Vagina (tissue), 2 donors: ENCODE data around the gene SMURF1.

Source experiments
- POLR2AphosphoS5 ChIP-seq, 2 donors: sonication (generic); formaldehyde crosslinking; IDR thresholded peaks; one replicate each; pipeline ENCODE4 v1.9.0; 2017; ENCODE audit warnings: antibody characterized with exemption in 2 of 2, mild to moderate bottlenecking in 2 of 2, low read depth in 1 of 2; ENCODE audit not compliant: insufficient read depth in 1 of 2
- TF ChIP-seq, protein P1 (sequence below), 3 experiments: fragments of 450-650 bp in 2 of 3; fragments of 200-600 bp in 1 of 3; sonication (generic) in 1 of 3; IDR thresholded peaks; one replicate each; pipeline ENCODE4 v1.5.1; 2017 to 2019; ENCODE audit warnings: antibody characterized with exemption in 3 of 3, mild to moderate bottlenecking in 2 of 3, moderate library complexity in 2 of 3

DNA sequence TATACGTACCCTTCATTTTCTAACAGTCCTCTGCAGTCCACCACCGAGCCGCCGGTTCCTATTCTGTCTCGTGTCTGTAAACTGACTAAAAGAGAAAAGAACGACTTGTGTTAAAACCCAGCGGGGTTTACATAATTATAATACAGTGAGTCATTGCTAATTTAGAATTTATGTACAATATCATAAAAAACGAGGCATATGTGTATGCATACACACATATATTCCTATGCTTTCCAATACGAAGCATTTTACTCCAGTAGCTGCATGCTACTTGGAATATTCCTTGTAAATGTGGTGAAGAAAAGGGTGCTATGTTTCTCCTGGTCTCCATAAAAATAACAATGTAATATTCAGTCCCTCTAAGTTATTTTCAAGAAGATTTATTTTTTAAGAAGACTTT, 89.1 kb downstream of the SMURF1 start:
- TF ChIP-seq POLR2AphosphoS5 (IDR thresholded peaks at IDR 0.05; ENCODE audit: insufficient read depth in 1 of 2, low read depth in 1 of 2), result no peak
- TF ChIP-seq, protein P1, sequence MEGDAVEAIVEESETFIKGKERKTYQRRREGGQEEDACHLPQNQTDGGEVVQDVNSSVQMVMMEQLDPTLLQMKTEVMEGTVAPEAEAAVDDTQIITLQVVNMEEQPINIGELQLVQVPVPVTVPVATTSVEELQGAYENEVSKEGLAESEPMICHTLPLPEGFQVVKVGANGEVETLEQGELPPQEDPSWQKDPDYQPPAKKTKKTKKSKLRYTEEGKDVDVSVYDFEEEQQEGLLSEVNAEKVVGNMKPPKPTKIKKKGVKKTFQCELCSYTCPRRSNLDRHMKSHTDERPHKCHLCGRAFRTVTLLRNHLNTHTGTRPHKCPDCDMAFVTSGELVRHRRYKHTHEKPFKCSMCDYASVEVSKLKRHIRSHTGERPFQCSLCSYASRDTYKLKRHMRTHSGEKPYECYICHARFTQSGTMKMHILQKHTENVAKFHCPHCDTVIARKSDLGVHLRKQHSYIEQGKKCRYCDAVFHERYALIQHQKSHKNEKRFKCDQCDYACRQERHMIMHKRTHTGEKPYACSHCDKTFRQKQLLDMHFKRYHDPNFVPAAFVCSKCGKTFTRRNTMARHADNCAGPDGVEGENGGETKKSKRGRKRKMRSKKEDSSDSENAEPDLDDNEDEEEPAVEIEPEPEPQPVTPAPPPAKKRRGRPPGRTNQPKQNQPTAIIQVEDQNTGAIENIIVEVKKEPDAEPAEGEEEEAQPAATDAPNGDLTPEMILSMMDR (IDR thresholded peaks at IDR 0.05), result no peak
